ENCODE measurements around the gene LCE1A.

Gene LCE1A

GRCh38 chr1:152796421-152796820 lies 30.9 kb upstream of the LCE1A start, which contains the start of gene LCE1D:
Gene LCE1D, plus strand, starts transcription at chr1:152796721. Its CDS starts 1,074 bp downstream, at chr1:152797795.
- peaks cover 32% of the 10 kb centered on the region for H3K27me3 ChIP-seq (ENCODE audit: insufficient read depth, low read depth, severe bottlenecking)
- H3K9me3 ChIP-seq (ENCODE audit: severe bottlenecking) = peaks cover 2% of the 10 kb centered on the region
- no peak within 1 kb of the TSS for H3K4me3 ChIP-seq (ENCODE audit: low read depth, low read length)
- DNase-seq = no peak
- H3K36me3 ChIP-seq = no peaks in the 10 kb centered on the region
- no peak within 1 kb of the TSS for H3K27ac ChIP-seq
- TF ChIP-seq, protein P1, sequence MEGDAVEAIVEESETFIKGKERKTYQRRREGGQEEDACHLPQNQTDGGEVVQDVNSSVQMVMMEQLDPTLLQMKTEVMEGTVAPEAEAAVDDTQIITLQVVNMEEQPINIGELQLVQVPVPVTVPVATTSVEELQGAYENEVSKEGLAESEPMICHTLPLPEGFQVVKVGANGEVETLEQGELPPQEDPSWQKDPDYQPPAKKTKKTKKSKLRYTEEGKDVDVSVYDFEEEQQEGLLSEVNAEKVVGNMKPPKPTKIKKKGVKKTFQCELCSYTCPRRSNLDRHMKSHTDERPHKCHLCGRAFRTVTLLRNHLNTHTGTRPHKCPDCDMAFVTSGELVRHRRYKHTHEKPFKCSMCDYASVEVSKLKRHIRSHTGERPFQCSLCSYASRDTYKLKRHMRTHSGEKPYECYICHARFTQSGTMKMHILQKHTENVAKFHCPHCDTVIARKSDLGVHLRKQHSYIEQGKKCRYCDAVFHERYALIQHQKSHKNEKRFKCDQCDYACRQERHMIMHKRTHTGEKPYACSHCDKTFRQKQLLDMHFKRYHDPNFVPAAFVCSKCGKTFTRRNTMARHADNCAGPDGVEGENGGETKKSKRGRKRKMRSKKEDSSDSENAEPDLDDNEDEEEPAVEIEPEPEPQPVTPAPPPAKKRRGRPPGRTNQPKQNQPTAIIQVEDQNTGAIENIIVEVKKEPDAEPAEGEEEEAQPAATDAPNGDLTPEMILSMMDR (IDR thresholded peaks at IDR 0.05; ENCODE audit: low read depth, low read length) = no peak

GRCh38 chr1:152801333-152801732 lies 25.9 kb upstream of the LCE1A start:
- TF ChIP-seq, protein P1 (IDR thresholded peaks at IDR 0.05; ENCODE audit: low read depth, low read length) = no peak

DNA sequence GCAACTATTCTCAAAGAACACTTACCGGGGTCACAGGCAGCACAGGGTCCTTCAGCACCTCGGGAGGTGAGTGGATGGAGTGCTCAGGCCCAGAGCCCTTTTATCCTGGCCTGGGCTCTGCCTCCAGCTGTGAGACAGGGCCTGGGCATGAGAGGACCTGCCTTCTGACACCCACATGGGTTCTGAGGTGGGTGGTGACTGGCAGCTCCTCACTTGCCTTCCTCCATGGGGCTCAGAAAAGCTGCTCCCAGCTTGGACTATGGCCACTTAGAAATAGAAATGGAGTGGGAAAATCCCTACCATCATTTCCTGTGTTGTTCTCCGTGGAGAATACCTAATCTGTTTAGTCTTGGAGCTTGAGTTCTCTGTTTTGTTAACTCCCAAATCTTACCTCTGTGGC lies 20.7 kb upstream of the LCE1A start, which contains the start of gene LCE1C:
Gene LCE1C, minus strand, starts transcription at position 76 of the 400 bp plus-strand sequence. CDS start 1,173 bp downstream, outside the sequence.
- H3K36me3 ChIP-seq = no peaks in the 10 kb centered on the region
- TF ChIP-seq, protein P1 (IDR thresholded peaks at IDR 0.05; ENCODE audit: low read depth, low read length) = no peak
- peaks cover 84% of the 10 kb centered on the region for H3K27me3 ChIP-seq (ENCODE audit: insufficient read depth, low read depth, severe bottlenecking)
- H3K9me3 ChIP-seq (ENCODE audit: severe bottlenecking) = peaks cover 2% of the 10 kb centered on the region
- no peak within 1 kb of the TSS for H3K27ac ChIP-seq
- no peak for DNase-seq
- H3K4me3 ChIP-seq (ENCODE audit: low read depth, low read length) = no peak within 1 kb of the TSS

More at GRCh38 chr1:152801333-152801732, 25.9 kb upstream of the LCE1A start:
- Histone ChIP-seq H3K27ac (no peak overlapping the region), H3K4me3 (ENCODE audit: low read depth, low read length) (no peak overlapping the region), H3K36me3 (no peaks in the 10 kb centered on the region), H3K9me3 (ENCODE audit: severe bottlenecking) (peaks cover 2% of the 10 kb centered on the region), H3K27me3 (ENCODE audit: insufficient read depth, low read depth, severe bottlenecking) (peaks cover 78% of the 10 kb centered on the region)
- DNase-seq = no peak

GRCh38 chr1:152811050-152811449 lies 16.2 kb upstream of the LCE1A start:
- DNase-seq = no peak
- Histone ChIP-seq H3K36me3 (no peaks in the 10 kb centered on the region), H3K27me3 (ENCODE audit: insufficient read depth, low read depth, severe bottlenecking) (peaks cover 81% of the 10 kb centered on the region), H3K4me3 (ENCODE audit: low read depth, low read length) (no peak overlapping the region), H3K27ac (no peak overlapping the region), H3K9me3 (ENCODE audit: severe bottlenecking) (peaks cover 6% of the 10 kb centered on the region)
- TF ChIP-seq, protein P1 (IDR thresholded peaks at IDR 0.05; ENCODE audit: low read depth, low read length) = no peak

DNA sequence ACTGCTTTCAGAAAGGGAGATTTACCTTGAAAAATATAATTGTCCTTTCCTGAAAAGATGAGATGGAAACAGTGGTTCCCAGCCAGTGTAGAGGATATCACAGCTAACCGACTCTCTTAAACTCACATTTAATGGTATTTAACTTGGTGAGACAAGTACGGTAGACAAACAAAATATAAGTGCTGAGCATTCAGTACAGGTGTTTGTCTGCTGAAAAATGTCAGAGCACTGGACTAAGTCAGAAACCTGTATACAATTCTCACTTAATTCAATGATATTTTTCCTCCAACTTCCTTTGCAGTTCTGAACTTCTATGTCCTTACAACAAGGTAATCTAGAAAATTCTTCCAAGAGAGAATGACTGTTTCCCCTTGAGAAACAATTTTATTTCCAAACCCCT lies 15.6 kb upstream of the LCE1A start, which contains the start of gene LCE1B:
Gene LCE1B, plus strand, starts transcription at position 301 of the 400 bp plus-strand sequence. CDS start 476 bp downstream, outside the sequence.
- H3K4me3 ChIP-seq (ENCODE audit: low read depth, low read length) = no peak within 1 kb of the TSS
- H3K9me3 ChIP-seq (ENCODE audit: severe bottlenecking) = peaks cover 6% of the 10 kb centered on the region
- H3K27ac ChIP-seq = no peak within 1 kb of the TSS

More for the DNA sequence above, 15.6 kb upstream of the LCE1A start, which contains the start of gene LCE1B:
- peaks cover 79% of the 10 kb centered on the region for H3K27me3 ChIP-seq (ENCODE audit: insufficient read depth, low read depth, severe bottlenecking)
- no peaks in the 10 kb centered on the region for H3K36me3 ChIP-seq
- no peak for DNase-seq
- TF ChIP-seq, protein P1 (IDR thresholded peaks at IDR 0.05; ENCODE audit: low read depth, low read length) = no peak
